Colonic mucosa (tissue), 4 donors: ENCODE data around the gene HTATIP2. TPM values are rescaled to one million over a fixed set of nuclear protein-coding genes. Genes with fewer than 3 reads are reported as not detected.
A peak's percentile ranks its signal among the peaks of the same experiment; 100 is the strongest.

Source experiments
- DNase-seq: peaks from one replicate; pipeline ENCODE4 v3.0.0-alpha.2; 2020
- H3K27ac ChIP-seq: fragments of 200-600 bp; one replicate; pipeline ENCODE4 v1.8.0; 2021
- H3K27me3 ChIP-seq: fragments of 200-600 bp; one replicate; pipeline ENCODE4 v1.8.0; 2021
- H3K36me3 ChIP-seq: fragments of 200-600 bp; one replicate; pipeline ENCODE4 v1.8.0; 2021
- H3K4me1 ChIP-seq: fragments of 200-600 bp; one replicate; pipeline ENCODE4 v1.8.0; 2021; ENCODE audit warnings: mild to moderate bottlenecking
- H3K4me3 ChIP-seq: fragments of 200-600 bp; one replicate; pipeline ENCODE4 v1.8.0; 2021
- H3K9ac ChIP-seq, 2 donors: one replicate each; pipeline ENCODE4 v1.7.0; 2013; ENCODE audit warnings: control low read depth in 2 of 2, low read depth in 2 of 2, low read length in 2 of 2
- H3K9me3 ChIP-seq: fragments of 200-600 bp; one replicate; pipeline ENCODE4 v1.8.0; 2021
- intact Hi-C: fragments of 100-400 bp; cut with DNase I; formaldehyde crosslinking; loops from one replicate; pipeline ENCODE4 v1.14.1; 2022
- total RNA-seq, 2 donors: library from RNA; stranded (reverse); fragmentation: NEBNext Ultra II Directional in 1 of 2; extraction: Animal tissue kit (Norgen Biotek cat#: 25700) in 1 of 2; gene quantifications; one replicate each; pipeline ENCODE4 v1.2.1, GENCODE V29; 2021
- TF ChIP-seq, protein P1 (sequence below): fragments of 200-600 bp; IDR thresholded peaks from one replicate; pipeline ENCODE4 v1.8.0; 2022; ENCODE audit warnings: antibody characterized with exemption, mild to moderate bottlenecking
- donor health status: healthy.
- donor health status: DM: no; HTN: no; CAD: no.
- donor health status: DM: no; HTN: no; CAD: no.

The HTATIP2 gene
- total RNA-seq, 2 donors from 2014 or later, result 116 to 126 TPM

DNA sequence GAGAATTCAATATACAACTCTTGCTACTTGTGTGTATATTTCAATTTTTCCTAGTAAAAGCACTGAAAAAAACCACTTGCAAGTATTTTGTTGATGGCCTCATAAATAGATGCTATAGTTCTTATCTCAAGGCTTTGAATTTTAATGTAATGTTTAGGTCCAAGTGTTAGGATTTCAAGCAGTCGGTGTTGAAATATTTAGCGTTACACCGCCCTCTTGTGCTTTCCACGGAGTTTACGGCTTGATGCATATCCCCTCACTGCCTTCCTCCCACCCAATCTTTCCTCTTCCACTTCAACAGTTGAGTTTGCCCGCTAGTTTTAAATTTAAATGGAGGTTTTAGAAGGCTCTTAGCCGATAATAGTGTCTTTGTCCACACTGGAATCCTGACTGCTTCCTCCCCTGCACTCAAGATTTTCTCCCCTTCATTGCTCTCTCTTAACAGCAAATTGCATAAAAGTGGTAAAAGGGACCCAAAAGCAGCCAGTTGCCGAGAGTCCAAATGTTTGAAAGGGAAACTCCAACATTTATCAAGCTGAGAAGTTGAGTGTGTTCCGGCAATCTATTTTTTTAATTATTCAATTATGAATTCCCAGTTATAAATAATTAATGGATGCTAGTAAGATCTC is 25.9 kb upstream of the HTATIP2 start:
- Histone ChIP-seq H3K36me3 (no peaks in the 10 kb centered on the region), H3K9ac (no peak overlapping the region), H3K9me3 (no peaks in the 10 kb centered on the region), H3K27me3 (no peaks in the 10 kb centered on the region), H3K4me3 (no peak overlapping the region), H3K27ac (no peak overlapping the region), H3K4me1 (no peaks in the 10 kb centered on the region)
- intact Hi-C loops, result no loop called here
- DNase-seq, result no peak
- TF ChIP-seq, protein P1, sequence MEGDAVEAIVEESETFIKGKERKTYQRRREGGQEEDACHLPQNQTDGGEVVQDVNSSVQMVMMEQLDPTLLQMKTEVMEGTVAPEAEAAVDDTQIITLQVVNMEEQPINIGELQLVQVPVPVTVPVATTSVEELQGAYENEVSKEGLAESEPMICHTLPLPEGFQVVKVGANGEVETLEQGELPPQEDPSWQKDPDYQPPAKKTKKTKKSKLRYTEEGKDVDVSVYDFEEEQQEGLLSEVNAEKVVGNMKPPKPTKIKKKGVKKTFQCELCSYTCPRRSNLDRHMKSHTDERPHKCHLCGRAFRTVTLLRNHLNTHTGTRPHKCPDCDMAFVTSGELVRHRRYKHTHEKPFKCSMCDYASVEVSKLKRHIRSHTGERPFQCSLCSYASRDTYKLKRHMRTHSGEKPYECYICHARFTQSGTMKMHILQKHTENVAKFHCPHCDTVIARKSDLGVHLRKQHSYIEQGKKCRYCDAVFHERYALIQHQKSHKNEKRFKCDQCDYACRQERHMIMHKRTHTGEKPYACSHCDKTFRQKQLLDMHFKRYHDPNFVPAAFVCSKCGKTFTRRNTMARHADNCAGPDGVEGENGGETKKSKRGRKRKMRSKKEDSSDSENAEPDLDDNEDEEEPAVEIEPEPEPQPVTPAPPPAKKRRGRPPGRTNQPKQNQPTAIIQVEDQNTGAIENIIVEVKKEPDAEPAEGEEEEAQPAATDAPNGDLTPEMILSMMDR, result no peak

- TF ChIP-seq, protein P1, result no peak
- H3K36me3 ChIP-seq, result no peaks in the 10 kb centered on the region
- H3K27ac ChIP-seq, result no peak overlapping the region
- intact Hi-C loops, result no loop called here
- no peaks in the 10 kb centered on the region for H3K4me1 ChIP-seq
- no peaks in the 10 kb centered on the region for H3K27me3 ChIP-seq
- DNase-seq, result no peak
- H3K4me3 ChIP-seq, result no peak overlapping the region
- no peaks in the 10 kb centered on the region for H3K9me3 ChIP-seq
- H3K9ac ChIP-seq, result no peak overlapping the region
Observed at GRCh38 chr11:20342347-20343141, 21.0 kb upstream of the HTATIP2 start.

DNA sequence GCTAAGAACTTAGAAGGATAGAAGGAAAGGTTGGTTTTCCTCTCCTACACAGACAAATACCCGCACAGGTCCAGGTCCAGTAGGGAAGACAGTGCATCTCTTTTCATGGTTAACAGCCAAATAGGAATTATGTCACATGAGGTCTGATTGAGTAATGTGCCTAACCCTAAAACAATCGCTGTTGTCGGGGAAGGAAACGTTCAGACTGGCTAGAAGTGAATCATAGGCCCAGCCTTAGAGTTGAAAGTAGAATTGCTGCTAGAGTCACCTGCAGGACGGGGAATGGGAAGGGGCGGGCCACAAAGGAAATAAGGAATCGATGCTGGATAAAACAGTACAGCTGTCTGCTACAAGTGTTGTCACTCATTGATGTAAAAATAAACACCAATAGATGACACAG is 12.4 kb upstream of the HTATIP2 start:
- TF ChIP-seq, protein P1, result no peak
- Histone ChIP-seq H3K27ac (no peak overlapping the region), H3K9me3 (no peaks in the 10 kb centered on the region), H3K9ac (no peak overlapping the region), H3K36me3 (no peaks in the 10 kb centered on the region), H3K4me3 (no peak overlapping the region), H3K27me3 (no peaks in the 10 kb centered on the region), H3K4me1 (no peaks in the 10 kb centered on the region)
- DNase-seq, result no peak
- intact Hi-C loops, result loop anchor here (5.0 to 10.0 kb wide), 2 partner anchors 224 to 796 kb away; no protein-coding TSS in a partner anchor

GRCh38 chr11:20351751-20352262 is 11.7 kb upstream of the HTATIP2 start:
- Histone ChIP-seq H3K4me3 (no peak overlapping the region), H3K9me3 (no peaks in the 10 kb centered on the region), H3K36me3 (no peaks in the 10 kb centered on the region), H3K4me1 (no peaks in the 10 kb centered on the region), H3K27me3 (no peaks in the 10 kb centered on the region), H3K27ac (no peak overlapping the region), H3K9ac (no peak overlapping the region)
- DNase-seq, result no peak
- TF ChIP-seq, protein P1, result no peak
- intact Hi-C loops, result loop anchor here (5.0 to 10.0 kb wide), 2 partner anchors 225 to 797 kb away; no protein-coding TSS in a partner anchor

- no peaks in the 10 kb centered on the region for H3K27me3 ChIP-seq
- H3K27ac ChIP-seq, result no peak overlapping the region
- H3K4me3 ChIP-seq, result no peak overlapping the region
- H3K9me3 ChIP-seq, result no peaks in the 10 kb centered on the region
- TF ChIP-seq, protein P1, result peak; percentile 77
- no peaks in the 10 kb centered on the region for H3K4me1 ChIP-seq
- no peaks in the 10 kb centered on the region for H3K36me3 ChIP-seq
- DNase-seq, result no peak
- intact Hi-C loops, result loop anchor here (5.0 to 10.0 kb wide), 2 partner anchors 227 to 799 kb away; no protein-coding TSS in a partner anchor
- no peak overlapping the region for H3K9ac ChIP-seq
Observed at GRCh38 chr11:20353829-20354434, 9.6 kb upstream of the HTATIP2 start.
